Measurements from ENCODE around the gene PROX2.

- TF ChIP-seq CTCF (IDR thresholded peaks at IDR 0.05) (no peak), EZH2 (IDR thresholded peaks at IDR 0.05; ENCODE audit: borderline replicate concordance, insufficient read depth, low read depth, low read length, poor library complexity, severe bottlenecking) (no peak)
These were observed 10.8 kb downstream of the PROX2 start for GRCh38 chr14:74865156-74865555.

All from B cell (primary cell).